22Rv1 (cell line): Measurements from ENCODE around the gene DFFB.

Experiments
- CTCF ChIP-seq: fragments of 450-650 bp; IDR thresholded peaks from 2 replicates; pipeline ENCODE4 v1.5.1; 2017; ENCODE audit warnings: mild to moderate bottlenecking
- ZFX ChIP-seq: fragments of 450-650 bp; IDR thresholded peaks from 2 replicates; pipeline ENCODE4 v1.6.1; 2017; ENCODE audit warnings: antibody characterized with exemption, borderline replicate concordance

- TF ChIP-seq CTCF (no peak), ZFX (no peak)
These were observed 35.4 kb upstream of the DFFB start for GRCh38 chr1:3821908-3822307.
